Activated T-helper 1 cell treated with anti-CD3 and anti-CD28 coated beads, Interleukin-12 subunit alpha, Interleukin-12 subunit beta, Interleukin-2, Interleukin-4 antibody, amounts not matched to agents 30 ng/mL and 10 ng/mL and 1 ng/mL, durations not matched to agents 14 hours and 24 hours and 36 hours (primary cell): ENCODE data around the gene UNC5B. TPM values are rescaled to one million over a fixed set of nuclear protein-coding genes. Genes with fewer than 3 reads are reported as not detected.

Experiments
- DNase-seq: peaks from one replicate; pipeline ENCODE4 v3.0.0; 2021; ENCODE audit warnings: low spot score
- H3K27ac Mint-ChIP-seq: one replicate; pipeline ENCODE4 v1.8.0; 2021; ENCODE audit warnings: mild to moderate bottlenecking, mixed read lengths
- H3K27me3 Mint-ChIP-seq: one replicate; pipeline ENCODE4 v1.8.0; 2022; ENCODE audit warnings: mild to moderate bottlenecking, moderate library complexity, mixed read lengths; ENCODE audit not compliant: insufficient read depth
- H3K36me3 Mint-ChIP-seq: one replicate; pipeline ENCODE4 v1.8.0; 2021; ENCODE audit warnings: low read depth, mixed read lengths
- H3K4me1 Mint-ChIP-seq: one replicate; pipeline ENCODE4 v1.8.0; 2021; ENCODE audit warnings: low read depth, mixed read lengths
- H3K4me3 Mint-ChIP-seq: one replicate; pipeline ENCODE4 v1.8.0; 2021; ENCODE audit warnings: mild to moderate bottlenecking, moderate library complexity, mixed read lengths
- H3K9me3 Mint-ChIP-seq: one replicate; pipeline ENCODE4 v1.8.0; 2021; ENCODE audit warnings: mixed read lengths
- intact Hi-C: fragments of 100-400 bp; cut with micrococcal nuclease; formaldehyde crosslinking; loops from one replicate; pipeline ENCODE4 v1.15.1; 2024
- total RNA-seq: library from RNA; stranded (reverse); gene quantifications from 2 replicates; pipeline ENCODE4 v1.2.3, GENCODE V29; 2022

Gene UNC5B
- total RNA-seq, 1 donor from 2014 or later = 0.10 TPM

DNA sequence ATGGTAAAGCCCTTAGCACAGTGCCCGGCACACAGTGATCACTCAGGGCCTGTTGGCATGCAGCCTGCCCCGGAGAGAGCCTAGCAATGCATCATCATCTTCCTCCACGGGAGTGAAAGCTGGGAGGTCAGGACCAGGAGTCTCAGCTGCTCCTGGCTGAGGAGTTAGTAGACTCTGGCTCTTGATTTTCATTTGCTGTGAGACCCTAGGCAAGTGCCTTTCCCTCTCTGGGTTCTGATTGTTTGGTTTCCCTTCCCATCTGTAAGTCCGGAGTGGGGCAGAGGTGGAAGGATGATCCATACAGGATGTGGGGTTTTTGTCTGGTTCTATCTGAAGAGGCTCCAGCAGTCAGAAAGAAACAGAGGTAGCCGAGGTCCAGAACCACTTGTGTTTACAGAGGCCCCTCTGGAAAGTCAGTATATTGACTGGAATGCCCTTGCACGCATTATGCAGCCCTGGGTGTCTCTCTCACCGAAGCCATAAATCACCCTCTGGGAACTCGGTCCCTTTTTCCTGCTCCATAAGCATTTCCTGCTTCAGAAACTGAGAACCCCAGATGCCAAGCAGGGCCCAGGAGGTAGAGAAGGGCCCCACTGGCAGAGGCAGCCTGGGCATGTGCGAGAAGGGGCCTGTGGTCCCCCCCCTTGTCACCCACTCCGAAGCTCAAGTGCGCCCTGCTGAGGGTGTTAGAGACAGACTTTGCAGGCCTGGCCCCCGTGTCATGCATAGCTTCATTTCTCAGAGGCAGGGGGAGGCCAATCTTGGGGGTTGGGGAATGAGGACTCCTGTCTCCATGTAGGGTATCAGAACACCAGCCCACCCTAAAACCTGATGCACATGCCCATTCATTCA lies 8.5 kb downstream of the UNC5B start:
- no peak for DNase-seq

DNA sequence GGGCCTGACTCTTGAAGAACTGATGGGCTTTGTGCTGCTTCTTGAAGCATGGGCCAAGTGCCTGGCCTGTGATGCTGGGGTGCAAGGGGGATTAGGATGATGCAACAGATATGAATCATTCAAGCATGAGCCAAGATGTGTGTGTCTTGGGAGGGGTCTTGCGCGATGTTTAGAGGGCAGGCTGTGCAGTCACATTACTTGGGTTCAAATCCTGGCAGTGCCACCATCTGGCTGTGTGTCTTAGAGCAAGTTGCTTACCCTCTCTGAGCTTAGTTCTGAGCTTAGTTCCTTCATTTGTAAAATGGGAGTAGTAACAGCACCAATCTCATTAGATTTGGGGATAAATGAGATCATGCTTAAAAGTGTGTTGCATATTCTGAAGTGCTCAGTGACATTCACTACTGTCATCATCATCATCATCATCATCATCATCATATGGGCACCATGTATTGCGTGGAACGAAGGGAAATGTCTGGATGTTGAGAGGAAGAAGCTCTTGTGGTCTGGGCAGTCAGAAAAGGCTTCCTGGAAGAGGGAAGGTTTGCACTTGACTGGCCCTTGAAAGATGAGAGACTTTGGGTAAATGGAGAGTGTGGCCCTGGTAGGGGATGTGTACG lies 9.3 kb downstream of the UNC5B start:
- DNase-seq = no peak
- Mint-ChIP-seq H3K4me1 (peaks cover 6% of the 10 kb centered on the region), H3K36me3 (no peaks in the 10 kb centered on the region), H3K4me3 (no peak overlapping the region), H3K27ac (no peak overlapping the region), H3K9me3 (no peaks in the 10 kb centered on the region), H3K27me3 (peaks cover 30% of the 10 kb centered on the region)
- intact Hi-C loops = no loop called here

More for the DNA sequence above, 8.5 kb downstream of the UNC5B start:
- intact Hi-C loops = no loop called here
- H3K4me1 Mint-ChIP-seq = peaks cover 6% of the 10 kb centered on the region
- no peaks in the 10 kb centered on the region for H3K9me3 Mint-ChIP-seq
- H3K27ac Mint-ChIP-seq = no peak overlapping the region
- peaks cover 38% of the 10 kb centered on the region for H3K27me3 Mint-ChIP-seq
- H3K4me3 Mint-ChIP-seq = no peak overlapping the region
- H3K36me3 Mint-ChIP-seq = no peaks in the 10 kb centered on the region

DNA sequence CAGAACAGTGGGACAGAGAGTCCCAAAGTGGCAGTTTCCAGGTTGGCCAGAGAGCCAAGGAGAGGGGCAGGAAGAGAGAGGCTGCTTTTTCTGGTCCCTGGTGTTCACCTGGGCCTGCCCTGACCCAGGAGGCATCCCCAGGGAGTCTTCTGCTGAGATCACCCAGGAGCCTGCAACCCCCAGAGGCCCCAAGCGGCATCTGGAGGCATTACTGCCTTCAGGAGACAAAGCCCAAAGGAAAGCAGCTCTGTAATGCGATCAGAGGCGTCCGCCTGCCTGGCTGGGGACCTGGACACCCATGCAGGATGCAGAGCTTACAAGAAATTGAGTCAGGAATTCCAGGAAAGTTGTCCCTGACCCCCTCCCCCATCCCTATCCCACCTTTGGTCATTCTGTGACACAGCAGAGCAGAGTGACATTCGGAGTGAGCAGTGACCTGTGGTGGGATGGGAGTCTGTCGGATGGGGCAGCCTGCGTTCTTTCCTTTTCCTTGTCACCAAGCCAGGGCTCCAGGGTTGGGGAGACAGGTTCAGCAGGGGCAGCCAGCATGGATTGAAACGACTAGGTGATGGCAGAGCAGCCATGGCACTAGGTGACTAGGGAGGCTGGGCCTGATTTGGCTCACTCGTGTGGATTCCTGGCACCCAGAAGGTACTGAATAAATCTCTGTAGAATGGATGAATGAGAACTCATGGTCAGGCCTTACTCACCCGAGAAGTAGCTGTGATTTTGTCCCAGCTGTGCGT lies 10.4 kb downstream of the UNC5B start:
- Mint-ChIP-seq H3K4me1 (peaks cover 5% of the 10 kb centered on the region), H3K27me3 (peaks cover 28% of the 10 kb centered on the region), H3K27ac (no peak overlapping the region), H3K9me3 (no peaks in the 10 kb centered on the region), H3K4me3 (no peak overlapping the region), H3K36me3 (no peaks in the 10 kb centered on the region)
- DNase-seq = no peak
- intact Hi-C loops = no loop called here

DNA sequence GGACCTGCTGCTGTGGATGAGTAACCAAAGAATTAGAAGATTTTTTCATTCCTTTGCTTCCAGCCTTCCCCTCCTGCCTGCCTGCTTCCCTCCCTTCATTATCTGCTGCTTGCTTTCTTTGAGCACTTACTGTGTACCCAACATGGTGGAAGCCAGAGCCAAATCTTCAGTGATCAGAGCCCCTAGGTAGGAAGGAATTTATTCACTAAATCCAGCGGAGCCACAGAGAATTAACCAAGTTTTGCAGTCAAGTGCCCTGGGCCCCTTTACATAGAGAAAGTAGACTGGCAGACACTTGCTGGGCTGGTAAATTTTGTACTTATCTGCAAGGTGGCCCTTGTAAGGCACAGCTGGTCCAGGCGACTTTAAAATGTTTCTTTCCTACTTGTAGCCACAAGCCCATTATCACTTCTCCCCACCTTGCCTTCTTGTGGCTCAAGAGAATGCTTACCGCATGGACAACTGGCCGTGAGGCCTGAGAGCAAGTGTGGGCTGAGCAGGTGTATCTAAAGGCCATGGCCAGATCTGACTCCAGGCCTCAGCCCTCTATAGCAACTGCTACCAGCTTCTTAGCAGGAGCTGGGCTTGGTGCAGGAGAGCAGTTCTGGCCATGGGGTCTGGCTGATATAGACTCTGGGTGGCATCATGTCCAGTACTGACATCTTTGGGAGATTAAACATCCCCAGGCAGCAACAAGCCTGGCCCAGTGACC lies 11.1 kb downstream of the UNC5B start:
- no peak overlapping the region for H3K4me3 Mint-ChIP-seq
- no peak for DNase-seq

DNA sequence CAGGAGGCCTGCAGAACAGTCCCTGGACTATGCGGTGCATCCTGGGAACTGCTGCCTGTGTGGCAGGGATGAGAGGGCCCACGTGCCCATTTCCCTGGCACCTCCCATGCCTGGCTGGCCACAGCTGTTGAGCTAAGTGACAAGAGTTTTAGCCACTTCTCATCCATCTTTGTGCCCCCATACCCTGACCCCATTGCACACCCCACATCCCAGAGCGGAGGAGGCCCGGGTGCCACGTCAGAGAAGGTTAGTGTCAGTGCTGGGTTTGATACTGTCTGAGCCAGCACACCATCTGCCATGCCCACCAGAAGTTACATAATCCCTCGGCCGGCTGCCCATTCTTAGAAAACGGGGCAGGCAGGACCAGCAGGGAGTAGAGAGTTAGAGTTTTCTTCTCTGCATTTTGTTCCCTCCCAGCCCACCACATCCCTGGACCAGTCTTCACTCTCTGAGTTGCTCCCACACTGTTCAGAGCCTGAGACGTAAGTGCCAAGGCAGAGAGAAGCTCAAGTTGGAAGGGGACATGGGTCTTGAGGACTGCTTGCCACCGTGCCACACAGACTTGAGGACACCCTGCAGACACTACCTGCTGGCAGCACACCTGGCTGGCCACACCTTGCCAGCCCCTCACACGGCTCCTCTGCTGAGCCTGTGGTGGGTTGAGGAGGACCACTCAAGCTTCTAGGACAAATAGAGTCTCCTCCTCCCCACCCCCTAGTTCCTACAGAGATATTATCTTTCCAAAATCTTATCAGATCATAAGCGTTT lies 13.1 kb downstream of the UNC5B start:
- H3K27ac Mint-ChIP-seq = no peak overlapping the region
- DNase-seq = no peak
- H3K36me3 Mint-ChIP-seq = no peaks in the 10 kb centered on the region
- H3K9me3 Mint-ChIP-seq = no peaks in the 10 kb centered on the region
- H3K4me1 Mint-ChIP-seq = no peaks in the 10 kb centered on the region
- no peak overlapping the region for H3K4me3 Mint-ChIP-seq
- intact Hi-C loops = no loop called here
- H3K27me3 Mint-ChIP-seq = peaks cover 10% of the 10 kb centered on the region

More for the DNA sequence above, 11.1 kb downstream of the UNC5B start:
- peaks cover 21% of the 10 kb centered on the region for H3K27me3 Mint-ChIP-seq
- H3K27ac Mint-ChIP-seq = no peak overlapping the region
- intact Hi-C loops = no loop called here
- no peaks in the 10 kb centered on the region for H3K4me1 Mint-ChIP-seq
- no peaks in the 10 kb centered on the region for H3K36me3 Mint-ChIP-seq
- H3K9me3 Mint-ChIP-seq = no peaks in the 10 kb centered on the region

DNA sequence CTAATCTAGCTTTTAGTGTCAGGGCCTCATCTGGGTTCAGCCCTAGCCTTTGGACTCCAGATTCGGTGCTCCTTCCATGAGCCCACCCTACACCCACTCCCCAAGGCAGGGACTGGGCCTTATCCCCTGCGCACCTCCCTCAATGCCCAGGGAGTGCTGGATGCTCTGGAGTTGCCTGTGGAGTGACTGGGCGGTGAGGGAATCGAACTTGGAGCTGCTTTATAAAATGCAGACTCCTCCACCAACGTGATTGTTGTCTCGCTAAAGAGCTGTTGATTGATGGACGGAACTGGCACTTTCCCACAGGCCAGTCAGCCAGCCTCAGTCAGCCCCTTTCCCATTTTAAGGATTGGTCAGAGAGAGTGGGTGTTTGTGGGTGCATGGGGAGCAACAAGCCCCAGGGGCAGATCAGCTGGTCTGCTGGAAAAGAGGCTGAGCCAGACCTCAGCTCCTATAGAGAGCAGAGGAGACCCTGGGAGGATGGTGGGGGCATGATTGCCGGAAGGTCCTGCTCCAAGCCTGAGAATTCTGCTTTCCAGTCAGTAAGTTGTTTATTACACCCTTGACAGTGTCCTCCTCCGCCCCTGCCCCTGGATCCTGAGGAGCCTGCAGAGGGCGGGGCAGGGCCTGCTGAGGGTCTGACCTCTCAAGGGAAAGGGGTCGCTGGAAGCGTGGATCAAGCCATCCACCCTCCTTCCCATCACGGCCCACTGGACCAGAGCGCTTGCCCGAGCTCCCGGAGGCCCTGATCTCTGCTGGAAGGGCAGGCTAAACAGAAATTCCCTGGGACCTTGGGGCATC lies 16.7 kb downstream of the UNC5B start:
- H3K27me3 Mint-ChIP-seq = peaks cover 2% of the 10 kb centered on the region
- no peak overlapping the region for H3K27ac Mint-ChIP-seq

DNA sequence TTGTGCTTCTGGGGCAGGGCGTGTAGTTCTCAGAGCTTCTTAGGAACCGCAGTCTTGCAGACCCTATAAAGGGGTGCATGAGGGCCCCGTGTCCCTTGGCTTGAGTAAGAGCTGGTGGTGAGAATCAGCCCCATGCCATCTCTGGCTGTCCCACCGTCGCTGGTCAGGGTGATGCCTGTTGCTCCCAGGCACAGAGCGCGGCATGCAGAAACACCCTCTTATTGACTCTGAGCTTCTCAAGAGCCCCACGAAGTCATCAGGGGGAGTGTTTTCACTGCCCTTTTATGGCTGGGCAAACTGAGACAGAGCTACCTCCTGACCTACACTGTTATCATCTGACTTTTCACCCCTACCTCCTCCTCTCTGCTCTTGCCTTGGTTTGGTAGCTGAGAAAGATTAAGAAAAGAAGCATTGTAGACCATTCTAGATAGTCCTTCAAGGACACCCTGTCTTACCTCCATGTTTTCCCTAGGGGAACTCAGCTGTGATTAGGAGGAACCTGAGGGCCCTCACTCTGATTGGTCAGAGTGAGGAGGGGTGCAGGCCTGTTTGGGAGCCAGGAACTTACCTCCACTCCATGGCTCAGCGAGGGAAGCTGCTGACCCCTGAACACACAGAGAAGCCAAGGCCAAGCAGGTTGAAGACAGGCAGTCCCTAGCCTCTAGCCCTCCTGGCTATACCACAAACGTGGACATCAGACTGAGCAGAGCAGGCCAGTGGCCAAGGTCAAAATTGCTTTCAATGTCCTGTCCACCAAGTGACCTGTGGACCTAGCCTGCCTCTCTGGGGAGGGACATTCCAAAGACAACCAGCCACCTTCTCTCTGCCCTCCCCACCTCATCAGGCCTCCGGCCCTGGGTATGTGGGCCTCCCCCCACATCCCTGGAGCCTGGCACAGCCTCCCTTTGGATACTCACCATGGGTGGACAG lies 17.6 kb downstream of the UNC5B start:
- Mint-ChIP-seq H3K27me3 (peaks cover 2% of the 10 kb centered on the region), H3K4me3 (no peak overlapping the region), H3K27ac (no peak overlapping the region), H3K9me3 (no peaks in the 10 kb centered on the region), H3K36me3 (no peaks in the 10 kb centered on the region), H3K4me1 (no peaks in the 10 kb centered on the region)
- no peak for DNase-seq
- intact Hi-C loops = no loop called here

More for the DNA sequence above, 16.7 kb downstream of the UNC5B start:
- intact Hi-C loops = no loop called here
- Mint-ChIP-seq H3K36me3 (no peaks in the 10 kb centered on the region), H3K4me1 (no peaks in the 10 kb centered on the region), H3K9me3 (no peaks in the 10 kb centered on the region), H3K4me3 (no peak overlapping the region)
- DNase-seq = no peak

DNA sequence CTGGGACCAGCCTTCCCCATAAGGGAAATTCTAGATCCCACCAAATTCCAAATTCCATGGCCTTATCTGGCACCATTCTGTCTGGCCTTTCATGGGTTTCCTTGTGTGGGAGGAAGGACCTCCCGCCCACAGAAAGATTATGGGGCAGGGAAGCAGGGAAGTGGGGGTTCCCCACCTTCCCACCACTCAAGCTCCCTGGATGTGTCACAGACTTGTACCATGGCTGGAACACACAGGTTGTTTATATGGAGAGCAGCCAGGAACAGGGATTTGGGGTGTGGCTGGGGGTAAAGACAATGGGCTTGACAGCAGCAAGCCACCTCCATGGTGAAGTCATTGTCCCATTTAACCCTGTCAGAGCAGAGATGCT lies 18.3 kb downstream of the UNC5B start:
- Mint-ChIP-seq H3K36me3 (no peaks in the 10 kb centered on the region), H3K27me3 (peaks cover 2% of the 10 kb centered on the region), H3K27ac (no peak overlapping the region), H3K4me1 (no peaks in the 10 kb centered on the region), H3K9me3 (no peaks in the 10 kb centered on the region), H3K4me3 (no peak overlapping the region)
- intact Hi-C loops = no loop called here
- DNase-seq = no peak

DNA sequence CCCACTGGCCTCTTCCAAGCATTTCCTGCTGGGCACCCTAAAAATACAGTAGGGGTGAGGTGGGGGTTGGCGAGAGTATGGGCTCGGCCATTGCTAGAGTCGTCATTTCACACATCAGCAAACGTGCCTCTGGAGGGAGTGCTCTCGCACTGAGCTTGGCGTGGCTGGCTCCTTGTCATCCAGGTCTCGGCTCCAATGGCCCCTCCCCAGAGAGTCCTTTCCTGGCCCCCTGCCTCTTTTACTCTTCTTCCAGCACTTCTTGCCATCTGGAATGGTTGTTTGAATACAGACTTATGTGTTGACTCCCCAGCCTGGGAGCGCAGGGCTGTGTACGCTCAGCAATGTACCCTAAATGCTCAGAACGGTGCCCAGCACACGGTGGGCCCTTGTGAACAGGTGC lies 18.8 kb downstream of the UNC5B start:
- intact Hi-C loops = no loop called here
- DNase-seq = no peak
- Mint-ChIP-seq H3K9me3 (no peaks in the 10 kb centered on the region), H3K4me1 (no peaks in the 10 kb centered on the region), H3K4me3 (no peak overlapping the region), H3K27me3 (peaks cover 2% of the 10 kb centered on the region), H3K27ac (no peak overlapping the region), H3K36me3 (no peaks in the 10 kb centered on the region)

DNA sequence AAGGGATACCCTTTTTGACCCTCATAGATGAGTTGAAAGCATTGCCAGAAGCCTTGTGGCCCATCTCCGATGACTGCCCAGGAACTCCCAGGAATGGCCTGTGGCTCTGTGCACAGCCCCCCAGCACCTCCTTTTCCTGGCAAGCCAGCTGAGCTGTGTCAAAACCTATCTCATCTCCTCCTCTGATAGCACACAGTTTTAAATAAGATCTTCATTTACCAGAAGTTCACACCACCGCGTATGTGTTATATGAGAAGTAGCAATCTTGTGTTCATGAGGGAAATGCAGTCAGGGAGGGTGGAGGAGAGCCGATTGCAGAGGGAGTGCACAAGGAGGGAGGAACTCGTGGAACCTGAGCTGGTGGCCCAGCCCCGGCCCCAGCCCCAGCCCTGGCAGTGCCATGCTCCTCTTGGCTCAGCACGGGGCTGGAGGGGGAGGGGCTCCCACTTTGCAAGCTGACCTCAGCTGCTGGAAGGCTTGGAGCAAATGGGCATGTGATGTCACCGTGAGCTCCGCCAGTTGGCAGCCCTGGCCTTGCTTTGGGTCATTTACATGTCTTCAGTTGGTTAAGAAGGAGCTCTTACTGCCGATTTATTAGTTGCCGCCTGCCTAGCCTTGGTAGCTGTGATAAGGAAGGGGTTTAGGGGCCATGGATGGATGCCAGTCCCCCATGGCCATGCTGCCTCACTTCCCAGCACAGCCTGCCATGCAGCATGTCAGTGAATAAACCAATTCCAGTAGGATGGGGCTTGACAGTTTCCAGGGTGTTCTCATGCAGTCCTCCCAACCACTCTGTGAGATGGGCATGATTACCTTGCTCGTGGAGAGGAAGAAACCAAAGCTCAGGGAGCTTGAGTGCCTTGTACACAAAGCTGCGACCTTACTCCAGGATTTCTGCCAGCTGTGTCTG lies 20.0 kb downstream of the UNC5B start:
- Mint-ChIP-seq H3K4me3 (no peak overlapping the region), H3K27ac (no peak overlapping the region), H3K36me3 (no peaks in the 10 kb centered on the region), H3K27me3 (peaks cover 2% of the 10 kb centered on the region), H3K4me1 (no peaks in the 10 kb centered on the region), H3K9me3 (no peaks in the 10 kb centered on the region)
- intact Hi-C loops = no loop called here
- no peak for DNase-seq
